Superior temporal gyrus (tissue), 1 donor: Measurements from ENCODE around the gene PAIP2.
"Not testable (repeated sequence)": the region's sequence is repeated elsewhere in the genome, so short reads cannot be mapped to it uniquely, and the experiment has no call there.

Source experiments
- DNase-seq: peaks from one replicate; pipeline ENCODE4 v3.0.0-alpha.2; 2016; ENCODE audit errors: extremely low spot score

PAIP2 gene

DNA sequence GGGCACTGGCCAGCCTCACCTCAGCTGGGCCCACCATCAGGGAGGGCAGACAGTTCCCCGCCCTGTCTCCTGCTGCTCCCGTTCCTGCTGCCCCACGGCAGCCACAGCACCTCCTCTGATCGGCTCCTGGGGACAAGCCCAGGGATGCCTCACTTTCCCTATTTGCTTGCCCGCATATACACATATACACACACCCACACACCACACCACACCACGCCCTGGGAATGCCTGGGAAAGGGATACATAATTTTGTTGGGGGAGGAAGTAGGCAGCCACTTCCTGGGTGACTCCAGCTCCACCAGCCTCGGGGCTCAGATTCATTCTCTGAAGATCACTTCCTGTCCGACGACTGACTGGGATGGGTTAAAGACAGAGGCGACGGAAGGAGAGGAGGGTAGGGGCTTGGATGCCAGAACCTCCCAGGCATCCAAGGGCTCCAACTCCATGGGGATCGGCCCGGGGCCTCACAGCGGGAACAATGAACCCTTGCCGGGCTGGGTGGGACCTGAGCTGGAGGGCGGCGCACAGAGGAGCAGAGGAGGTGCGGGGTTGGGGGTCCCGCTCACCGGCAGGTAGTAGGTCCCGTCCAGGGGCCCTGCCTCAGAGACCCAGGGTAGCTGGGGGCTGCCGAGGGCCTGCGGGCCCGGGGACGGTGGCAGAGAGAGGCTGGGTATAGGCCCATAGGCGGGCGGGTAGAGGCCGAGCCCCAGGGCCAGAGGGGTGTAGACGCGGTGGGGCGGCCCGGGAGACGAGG lies 50.1 kb downstream of the PAIP2 start:
- no peak for DNase-seq

DNA sequence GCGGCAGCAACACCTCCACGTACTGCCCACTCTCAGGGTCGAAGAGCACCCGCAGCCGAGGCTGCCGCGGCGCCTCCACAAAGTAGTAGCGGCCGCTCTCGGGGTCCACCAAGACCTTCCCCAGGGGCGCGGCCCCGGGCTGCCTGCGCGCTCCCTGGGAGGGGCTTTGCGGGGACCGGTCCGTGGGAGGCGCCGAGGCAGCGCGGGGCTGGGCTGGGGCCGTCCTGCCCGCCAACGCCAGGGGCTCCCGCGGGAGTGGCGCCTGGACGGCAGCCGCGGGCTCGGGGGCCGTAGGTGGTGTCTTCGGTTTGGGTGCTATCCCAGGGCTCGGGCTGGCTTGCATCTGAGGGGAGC lies 50.6 kb downstream of the PAIP2 start:
- no peak for DNase-seq

DNA sequence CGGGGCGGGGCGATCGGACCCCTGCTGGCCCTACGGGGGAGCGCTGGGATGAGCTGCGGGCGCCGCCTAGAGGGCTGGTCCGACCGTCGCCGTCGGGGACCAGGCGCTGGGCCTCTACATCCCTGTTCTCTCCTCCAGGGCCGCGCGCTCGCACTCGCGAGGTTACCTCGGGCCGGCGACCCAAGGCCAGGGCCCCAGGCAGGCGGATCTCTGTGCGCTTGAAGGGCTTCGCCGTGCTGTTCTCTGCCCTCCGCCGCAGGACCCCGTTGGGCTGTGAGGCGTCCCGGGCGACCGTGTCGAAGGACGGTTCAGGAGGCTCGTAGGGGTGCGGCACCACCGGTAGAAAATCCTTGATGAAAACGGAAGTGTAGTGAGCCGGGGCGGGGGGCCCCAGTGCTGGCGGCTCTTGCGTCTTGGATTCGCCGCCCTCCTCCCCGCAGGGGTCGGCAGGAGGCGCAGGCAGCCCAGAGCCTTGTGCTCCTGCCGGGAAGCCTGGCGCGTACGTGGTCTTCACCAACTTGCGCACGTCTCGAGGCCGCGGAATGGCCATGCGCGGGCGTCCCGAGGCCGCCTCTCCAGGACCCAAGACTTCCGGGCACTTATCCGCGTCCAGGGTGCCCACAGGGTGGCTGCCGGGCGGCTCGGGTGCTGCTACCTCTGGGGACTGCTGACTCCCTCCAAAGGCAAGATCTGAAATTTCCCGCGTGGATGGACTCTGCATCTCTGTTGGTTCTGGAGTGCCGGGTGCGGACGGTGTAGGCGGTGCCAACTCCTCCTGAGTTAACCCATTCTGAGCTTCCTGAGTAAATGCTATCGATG lies 51.2 kb downstream of the PAIP2 start:
- DNase-seq: no peak

DNA sequence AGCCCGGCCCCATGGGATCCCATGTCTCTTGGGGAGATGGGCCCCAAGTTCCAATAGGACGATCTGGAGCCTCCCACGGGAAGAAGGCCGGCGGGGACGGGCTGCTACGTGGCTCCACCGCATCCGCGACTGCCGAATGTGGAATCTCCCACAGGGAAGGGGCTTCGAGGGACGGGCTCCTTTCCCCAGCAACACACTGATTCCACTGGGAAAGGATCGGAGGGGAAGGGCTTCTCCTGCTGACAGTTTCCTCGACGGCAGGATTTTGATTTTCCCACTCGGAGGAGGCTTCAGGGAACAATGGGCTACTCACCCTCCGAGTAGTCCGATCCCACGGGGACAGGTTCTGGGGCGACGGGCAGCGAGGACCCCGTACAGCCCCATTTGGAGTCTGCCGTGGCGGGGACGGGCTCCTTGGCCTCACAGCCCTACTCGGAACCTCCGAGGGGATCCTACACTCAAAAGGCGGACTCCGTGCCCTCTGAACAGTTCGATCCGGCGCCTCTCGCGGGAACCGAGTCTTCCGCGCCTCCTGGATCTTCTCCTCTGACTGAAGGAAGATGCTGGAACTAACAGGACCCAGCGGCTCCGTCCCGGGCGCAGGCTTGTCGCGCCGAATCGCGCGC lies 52.0 kb downstream of the PAIP2 start:
- no peak for DNase-seq

DNA sequence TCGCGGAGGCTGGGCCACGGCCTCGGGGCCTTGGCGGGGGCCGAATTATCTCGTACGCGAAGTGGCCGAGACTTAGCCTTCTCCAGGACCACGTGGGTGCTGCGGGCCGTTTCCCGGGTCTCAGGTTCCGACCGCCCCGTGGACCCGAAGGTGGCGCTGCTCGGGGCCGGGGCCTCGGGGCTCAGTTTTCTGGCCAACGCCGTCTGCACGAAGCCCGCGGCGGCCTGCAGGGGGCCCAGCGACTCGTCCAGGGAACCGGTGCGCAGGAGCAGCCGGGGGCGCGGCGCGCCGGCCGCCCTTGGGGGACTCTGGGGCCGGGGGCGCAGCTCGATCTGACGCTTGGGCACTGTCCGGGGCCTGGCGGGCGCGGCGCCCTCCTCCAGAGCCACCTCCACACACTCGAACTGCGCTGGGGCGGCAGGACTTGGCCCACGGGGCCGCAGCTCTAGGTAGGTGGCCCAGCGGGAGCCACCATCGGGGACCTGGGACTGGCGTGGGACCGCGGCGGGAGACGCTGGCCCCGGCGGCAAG lies 52.5 kb downstream of the PAIP2 start:
- DNase-seq: no peak

DNA sequence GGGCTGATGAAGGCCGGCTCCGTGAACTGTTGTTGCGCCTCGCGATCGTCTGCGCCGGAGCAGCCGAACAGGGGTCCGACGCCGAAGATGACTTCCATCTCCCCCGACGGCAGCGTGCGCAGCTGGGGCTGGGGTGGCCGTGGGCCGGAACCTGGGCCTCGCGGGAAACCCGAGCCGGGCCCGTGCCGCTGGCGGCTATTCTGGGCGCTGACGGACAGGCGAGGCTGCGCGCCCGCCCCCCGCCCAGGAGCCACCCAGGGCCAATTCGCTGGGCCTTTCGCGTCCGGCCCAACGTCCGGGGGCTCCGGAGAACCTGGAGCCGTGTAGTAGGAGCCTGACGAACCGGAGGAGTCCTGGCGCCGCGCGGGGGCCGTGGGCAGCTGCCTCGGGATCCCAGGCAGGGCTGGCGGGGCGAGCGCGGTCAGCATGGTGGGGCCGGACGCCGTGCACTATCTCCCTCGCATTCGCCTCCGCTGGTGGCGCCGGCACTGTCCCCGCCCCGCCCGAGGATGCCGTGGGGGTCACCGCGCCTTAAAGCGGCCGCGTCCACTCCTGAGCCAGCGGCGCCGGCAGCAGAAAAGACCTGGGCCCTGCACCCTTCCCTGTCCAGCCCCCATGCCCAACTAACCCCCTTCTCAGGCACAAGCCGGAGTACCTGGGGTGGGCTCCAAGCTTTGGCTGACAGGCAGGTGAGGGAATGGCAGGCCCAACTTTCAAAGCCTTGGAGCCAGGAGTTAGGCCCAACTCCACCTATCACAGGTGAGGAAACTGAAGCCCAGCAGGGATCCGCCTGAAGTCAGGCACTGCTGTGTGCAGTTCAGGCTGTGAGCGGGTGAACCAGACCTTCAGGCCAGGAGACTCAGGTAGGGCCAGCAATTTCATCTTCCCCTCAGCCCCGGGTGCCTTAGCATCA lies 53.3 kb downstream of the PAIP2 start, which contains the start of gene PROB1:
Gene PROB1, minus strand, starts transcription at position 451 of the 913 bp plus-strand sequence. Its CDS starts 23 bp downstream, at position 428.
- no peak for DNase-seq

DNA sequence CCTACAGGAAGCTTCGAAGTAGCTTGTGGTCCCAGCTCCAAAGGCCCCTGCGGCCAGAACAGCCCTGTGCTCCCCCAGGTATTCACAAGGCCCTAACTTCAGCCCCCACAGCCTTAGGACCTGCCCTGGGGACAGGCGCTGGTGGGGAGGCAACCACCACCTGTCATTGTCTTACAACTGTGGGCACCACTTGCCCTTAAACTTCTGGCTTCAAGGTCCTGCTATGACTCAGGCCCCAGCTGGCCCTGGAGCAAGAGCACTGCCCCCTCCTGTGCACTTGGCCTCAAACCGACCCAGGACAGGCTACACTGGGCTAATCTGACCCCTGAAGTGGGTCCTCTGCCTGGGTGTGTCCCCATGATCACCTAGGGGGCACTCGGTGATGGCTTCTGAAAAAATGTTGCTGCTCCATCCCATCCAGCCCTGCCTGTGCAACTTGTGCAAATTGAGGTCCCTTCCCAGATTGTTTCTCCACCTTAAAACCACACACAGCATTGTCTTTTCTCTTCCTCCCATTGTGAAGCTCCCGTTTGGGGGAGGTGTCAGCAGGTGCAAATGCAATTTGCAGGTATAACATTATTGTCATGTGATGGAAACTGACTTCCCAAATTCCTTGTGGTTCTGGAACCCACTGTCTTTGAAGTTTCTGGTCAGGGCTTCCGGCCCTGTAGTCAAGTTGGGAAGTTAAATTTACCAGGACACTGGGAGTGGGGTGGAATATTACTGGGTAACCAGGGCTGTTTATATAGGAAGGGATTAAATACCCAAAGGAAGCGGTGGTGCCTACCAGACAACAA lies 54.4 kb downstream of the PAIP2 start:
- no peak for DNase-seq

DNA sequence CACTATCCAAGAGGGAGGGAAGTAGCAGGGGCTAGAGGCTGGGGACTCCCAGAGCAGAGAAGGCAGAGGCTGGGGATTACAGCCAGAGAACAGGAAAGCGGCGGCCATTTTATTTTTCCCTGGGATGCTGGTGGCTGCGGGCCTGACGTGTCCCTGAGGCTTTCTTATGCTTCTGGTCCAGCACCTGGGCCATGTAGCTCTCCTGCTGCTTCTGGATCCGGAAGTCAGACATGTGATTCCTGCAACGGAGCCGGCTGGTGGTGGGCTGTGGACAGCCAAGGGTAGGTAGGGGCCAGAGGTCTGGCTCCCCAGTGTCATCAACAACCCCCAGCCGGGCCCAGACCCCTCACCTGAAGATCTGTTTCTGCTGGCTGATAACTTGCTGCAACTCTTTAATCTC lies 55.0 kb downstream of the PAIP2 start:
- no peak for DNase-seq

DNA sequence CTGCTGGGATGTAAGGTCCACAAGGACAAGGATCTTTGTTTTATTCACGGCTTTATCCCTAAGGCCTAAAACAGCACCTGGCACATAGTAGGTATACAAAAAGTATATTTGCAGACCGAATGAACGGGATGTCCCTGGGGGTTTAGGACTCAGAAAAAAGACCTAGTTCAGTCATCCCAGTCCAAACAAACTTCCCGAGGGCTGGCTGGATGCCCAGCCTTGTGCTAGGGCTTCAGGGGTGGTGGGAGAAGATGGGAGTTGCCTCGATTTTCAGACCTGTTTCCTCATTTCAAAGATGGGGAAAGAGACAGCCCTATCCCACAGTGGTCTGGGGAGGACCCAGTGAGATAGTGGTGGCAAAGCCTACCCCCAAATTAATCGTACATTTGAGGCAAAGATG lies 56.3 kb downstream of the PAIP2 start:
- no peak for DNase-seq

DNA sequence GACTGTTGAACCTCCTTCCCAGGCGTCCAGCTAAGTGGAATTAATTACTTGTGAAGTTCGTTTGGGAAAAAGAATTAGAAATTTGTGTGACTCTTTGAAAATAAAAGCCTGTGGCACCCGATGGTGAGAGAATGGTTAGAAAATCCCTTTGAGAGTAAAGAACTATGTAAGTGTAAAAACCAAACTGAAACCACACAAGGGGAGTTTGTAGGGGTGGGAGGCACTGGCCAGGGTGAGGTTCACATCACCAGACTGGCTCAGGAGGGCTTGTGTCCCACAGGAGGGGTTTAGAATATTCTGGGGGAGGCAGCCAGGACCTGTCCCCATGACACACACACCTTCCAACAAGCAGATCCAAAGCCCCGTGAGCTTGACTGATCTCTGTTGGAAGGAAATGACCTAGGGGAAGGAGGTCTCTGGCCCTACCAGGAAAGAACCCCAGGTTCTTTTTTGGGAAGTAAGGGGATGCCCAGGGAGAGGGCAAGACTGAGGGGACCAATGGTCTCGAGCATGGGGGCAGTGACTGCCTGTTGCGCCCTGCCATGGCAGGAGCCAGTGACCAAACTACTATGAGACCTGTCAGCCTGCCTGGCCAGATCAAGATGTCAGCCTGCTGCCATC lies 58.0 kb downstream of the PAIP2 start:
- no peak for DNase-seq

DNA sequence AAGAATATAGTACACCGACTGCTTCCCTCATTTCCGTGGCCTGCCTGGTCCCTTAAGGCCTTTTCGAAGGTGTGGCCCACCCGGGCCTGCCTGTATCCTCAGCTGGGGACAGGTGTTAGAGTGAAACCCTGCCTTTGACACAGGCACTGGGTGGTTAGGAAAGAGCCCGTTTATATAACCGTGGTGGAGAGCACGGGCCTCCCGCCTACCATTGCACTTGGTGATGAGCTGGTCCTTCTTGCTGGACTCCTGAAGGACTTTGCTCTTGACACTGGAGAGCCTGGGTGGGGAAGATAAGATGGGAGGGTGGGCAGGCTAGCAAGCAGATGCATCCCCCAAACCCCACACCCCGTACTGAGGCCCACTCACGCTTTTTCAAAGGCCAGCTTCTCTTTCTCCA lies 59.9 kb downstream of the PAIP2 start:
- no peak for DNase-seq

DNA sequence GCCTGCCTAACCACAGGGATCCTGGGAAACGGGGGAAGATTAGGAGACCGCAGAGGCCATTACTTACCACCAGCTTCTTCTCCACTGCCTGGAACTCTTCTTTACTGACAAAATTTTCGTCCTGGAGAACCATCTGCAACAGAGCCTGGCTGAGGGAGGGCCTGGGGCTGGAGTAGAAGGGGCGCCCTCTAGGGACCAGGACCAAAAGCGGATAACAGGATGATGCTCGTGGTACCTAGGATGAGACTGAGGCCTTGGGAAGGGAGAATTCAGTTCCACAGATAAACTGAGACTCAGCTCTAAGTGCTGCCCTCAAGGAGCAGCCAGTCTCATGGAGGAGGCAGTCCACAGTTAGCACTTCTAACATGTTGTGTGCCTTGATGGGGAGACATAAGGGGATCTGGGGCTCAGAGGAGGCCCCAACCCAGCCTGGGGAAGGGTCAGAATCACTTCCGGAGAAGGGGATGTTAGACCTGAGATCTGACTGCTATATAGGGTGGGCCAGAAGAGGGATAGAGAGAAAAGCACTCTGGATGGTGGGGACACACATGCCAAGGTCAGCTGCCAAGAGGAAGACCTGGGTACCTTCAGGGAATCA lies 61.0 kb downstream of the PAIP2 start:
- DNase-seq: no peak

DNA sequence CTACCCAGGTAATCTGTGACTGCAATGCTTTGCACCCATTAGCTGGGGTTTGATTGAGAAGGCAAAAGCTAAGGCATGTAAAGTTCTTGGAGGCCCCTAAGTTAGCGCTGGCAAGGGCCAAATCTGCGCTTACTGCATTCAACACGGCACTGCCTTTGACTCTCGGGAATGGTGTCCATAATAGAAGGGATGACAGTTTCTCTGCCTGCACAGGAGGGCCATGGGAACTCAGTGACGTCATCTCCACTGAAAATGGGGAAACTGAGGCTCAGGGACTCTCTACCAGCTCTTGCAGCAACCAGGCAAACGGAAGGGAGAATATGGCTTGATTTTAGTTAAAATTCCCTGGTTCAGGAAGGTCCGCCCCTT lies 61.7 kb downstream of the PAIP2 start:
- DNase-seq: no peak

DNA sequence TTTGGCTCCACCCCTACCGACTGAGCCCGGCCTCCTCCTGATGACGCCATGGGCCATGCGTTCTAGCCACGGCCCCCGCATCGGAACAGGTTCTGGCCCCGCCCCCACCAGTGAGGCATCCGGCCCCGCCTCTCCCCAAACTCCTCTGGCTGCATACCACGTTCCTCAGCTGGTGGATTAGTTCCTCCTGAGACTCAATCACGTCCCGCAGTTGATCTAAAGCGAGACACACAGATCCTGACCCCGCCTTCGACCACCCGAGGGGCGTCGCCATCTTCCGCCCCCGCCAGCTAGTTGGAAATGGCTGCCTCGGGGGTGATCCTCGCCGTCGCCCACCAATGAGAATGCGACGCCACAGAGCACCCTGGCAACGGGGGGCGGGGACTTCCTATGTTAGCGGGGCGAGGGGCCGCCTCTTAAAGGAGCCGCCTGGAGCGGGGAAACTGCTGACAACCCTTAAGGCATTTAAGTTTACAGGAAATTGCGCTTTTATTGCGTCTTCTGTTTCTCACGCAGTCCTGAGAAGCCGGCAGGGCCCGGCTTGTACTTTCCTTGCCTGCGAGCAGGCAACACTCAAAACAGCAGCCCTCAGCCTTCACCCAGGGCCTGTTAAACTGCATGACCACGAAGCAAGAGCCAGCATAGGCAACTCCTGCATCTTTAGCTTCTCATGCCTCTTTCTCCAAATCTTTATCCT lies 62.3 kb downstream of the PAIP2 start, which contains the start of gene SPATA24:
Gene SPATA24, minus strand, starts transcription at position 303 of the 697 bp plus-strand sequence. Its CDS starts 29 bp downstream, at position 274.
- peak; percentile 98 for DNase-seq

DNA sequence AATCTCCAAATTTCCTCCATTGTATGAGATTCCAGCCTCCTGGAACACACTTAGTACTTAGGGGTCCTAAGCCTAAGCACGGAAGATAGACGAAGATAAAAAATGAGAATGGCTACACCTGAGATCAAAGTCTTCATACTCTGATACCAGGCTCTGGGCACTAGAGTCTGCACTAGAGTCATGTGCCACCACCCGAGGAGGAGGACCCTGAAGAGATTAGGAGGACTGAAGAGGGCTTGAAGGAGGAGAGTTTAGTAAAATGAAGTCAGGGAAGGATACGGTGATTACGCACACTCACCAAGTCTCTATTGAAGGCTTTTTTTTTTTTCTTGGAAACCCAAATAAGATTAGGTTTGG lies 62.8 kb downstream of the PAIP2 start:
- no peak for DNase-seq

DNA sequence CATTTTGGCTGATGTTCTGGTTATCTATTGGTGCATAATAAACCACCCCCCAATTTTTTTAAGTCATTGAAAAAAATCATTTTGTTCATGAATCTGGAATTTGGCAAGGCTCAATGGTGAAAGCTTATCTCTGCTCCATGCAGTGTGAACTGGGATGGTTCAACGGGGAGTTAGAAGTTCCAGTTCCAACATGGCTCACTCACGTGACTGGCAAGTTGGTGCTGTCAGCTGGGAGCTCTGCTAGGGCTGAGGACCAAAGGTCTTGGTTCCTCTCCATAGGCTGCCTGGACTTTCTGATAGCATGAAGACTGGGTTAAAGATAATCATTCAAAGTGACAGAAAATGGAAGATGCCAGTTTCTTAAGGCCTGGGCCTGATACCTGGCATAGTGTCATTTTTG lies 65.3 kb downstream of the PAIP2 start:
- no peak for DNase-seq

DNA sequence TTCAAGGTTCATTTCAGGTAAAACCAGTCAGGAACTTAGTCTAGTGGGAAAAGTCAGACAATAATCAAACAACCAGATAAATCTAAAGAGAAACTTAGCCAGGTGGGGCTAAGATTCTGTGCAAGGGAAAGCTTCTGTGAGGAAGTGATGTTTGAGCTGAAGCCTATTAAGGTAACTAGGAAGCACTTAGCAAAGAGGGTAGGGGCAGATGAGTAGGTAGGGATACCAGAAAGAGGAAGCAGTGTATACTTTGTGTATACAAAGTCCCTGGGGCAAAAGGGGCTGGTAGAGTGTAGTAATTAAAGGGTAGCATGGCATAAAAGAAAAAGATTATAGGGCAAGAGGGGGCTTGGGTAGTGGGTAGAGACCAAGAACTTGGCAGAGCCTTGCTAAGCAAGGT lies 65.9 kb downstream of the PAIP2 start:
- DNase-seq: no peak

DNA sequence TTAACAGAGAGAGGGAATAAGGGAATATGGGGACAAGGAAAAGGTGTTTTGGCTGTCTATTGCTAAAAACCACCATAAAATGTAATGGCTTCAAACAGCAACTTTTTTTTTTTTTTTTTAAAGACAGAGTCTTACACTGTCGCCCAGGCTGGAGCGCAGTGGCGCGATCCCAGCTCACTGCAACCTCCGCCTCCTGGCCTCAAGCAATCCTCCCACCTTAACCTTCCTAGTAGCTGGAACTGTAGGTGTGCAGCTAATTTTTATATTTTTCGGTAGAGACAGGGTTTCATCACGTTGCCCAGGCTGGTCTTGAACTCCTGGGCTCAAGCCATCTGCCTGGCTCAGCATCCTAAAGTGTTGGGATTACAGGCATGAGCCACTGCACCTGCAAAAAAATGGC lies 66.5 kb downstream of the PAIP2 start:
- DNase-seq: no peak

DNA sequence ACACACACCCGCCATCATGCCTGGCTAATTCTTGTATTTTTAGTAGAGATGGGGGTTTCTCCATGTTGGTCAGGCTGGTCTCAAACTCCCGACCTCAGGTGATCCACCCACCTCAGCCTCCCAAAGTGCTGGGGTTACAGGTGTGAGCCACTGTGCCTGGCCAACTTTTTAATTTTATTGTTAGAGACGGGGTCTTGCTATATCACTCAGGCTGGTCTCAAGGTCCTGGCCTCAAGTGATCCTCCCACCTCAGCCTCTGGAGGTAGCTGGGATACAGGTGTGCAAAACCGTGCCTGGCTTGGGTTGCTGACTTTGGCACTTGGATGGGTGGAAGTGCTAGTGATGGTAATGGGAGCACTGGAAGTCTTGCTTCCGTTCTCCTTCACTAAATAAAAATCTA lies 67.5 kb downstream of the PAIP2 start:
- not testable (repeated sequence) for DNase-seq
